Choroid plexus epithelial cell (primary cell): ENCODE results near the gene KRT27.

Source experiments
- DNase-seq: peaks from one replicate; pipeline ENCODE4 v3.0.0-alpha.2; 2010; ENCODE audit warnings: low read depth
- H3K4me3 ChIP-seq: 2 replicates; pipeline ENCODE4 v1.5.1; 2011; ENCODE audit warnings: low read depth, mild to moderate bottlenecking, control low read depth, low read length, moderate library complexity
- TF ChIP-seq, protein P1 (sequence below): conservative IDR thresholded peaks from 2 replicates; pipeline ENCODE4 v1.5.1; 2011; ENCODE audit warnings: low read depth, mild to moderate bottlenecking, control low read depth, inconsistent platforms, low read length, moderate library complexity

Gene KRT27

DNA sequence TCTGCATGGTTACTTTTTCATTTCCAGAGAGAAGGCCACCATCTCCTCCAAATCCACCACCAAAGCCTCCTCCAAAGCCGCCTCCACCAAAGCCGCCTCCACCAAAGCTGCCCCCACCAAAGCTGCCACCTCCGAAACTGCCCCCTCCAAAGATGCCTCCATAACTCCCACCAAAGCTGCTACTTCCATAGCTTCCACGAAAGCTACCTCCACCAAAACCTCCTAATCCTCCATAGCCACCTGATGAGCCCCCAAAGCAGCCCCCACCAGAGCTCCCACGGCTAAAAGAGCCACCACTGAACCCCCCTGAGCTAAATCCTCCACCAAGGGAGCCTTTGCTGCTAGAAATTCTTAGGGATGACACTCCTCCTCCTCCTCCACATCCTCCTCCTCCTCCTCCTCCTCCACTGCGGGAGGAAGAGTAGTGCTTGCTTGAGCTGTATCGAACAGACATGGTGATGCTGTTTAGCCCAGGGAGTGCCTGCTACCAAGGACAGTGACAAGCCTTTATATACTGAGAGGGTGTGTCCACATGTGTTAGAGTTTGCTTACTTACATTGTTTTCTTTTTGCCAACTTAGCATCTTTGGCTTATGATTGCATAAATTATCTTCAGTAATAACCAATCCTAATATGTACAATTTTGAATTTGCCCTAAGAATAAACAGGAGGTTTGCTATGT, 39.9 kb upstream of the KRT27 start, which contains the start of gene KRT10:
Gene KRT10 (minus strand): TSS at position 483 of the 681 bp plus-strand sequence. CDS start 29 bp downstream, at position 454.
- no peak for DNase-seq
- TF ChIP-seq, protein P1, sequence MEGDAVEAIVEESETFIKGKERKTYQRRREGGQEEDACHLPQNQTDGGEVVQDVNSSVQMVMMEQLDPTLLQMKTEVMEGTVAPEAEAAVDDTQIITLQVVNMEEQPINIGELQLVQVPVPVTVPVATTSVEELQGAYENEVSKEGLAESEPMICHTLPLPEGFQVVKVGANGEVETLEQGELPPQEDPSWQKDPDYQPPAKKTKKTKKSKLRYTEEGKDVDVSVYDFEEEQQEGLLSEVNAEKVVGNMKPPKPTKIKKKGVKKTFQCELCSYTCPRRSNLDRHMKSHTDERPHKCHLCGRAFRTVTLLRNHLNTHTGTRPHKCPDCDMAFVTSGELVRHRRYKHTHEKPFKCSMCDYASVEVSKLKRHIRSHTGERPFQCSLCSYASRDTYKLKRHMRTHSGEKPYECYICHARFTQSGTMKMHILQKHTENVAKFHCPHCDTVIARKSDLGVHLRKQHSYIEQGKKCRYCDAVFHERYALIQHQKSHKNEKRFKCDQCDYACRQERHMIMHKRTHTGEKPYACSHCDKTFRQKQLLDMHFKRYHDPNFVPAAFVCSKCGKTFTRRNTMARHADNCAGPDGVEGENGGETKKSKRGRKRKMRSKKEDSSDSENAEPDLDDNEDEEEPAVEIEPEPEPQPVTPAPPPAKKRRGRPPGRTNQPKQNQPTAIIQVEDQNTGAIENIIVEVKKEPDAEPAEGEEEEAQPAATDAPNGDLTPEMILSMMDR: no peak
- H3K4me3 ChIP-seq: no peak within 1 kb of the TSS

DNA sequence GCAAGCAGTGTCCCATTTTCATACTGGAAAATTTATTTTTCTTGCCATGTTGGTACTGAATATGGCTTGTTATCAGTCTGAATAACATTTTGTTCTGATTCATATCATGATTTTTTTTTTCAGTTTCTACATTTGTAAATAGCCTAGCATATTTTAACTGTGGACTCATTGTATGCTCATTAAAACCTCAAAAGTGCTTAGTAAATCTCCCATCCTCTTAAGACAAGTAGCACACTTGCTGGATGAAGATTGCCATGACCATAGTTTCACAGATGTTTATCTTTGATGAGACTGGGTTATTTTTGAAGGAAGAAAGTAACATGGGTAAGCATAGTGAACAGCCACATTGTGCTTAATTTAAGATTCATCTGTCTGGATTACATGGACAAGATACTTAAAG, 39.2 kb upstream of the KRT27 start:
- TF ChIP-seq, protein P1: no peak
- H3K4me3 ChIP-seq: no peak overlapping the region
- no peak for DNase-seq

DNA sequence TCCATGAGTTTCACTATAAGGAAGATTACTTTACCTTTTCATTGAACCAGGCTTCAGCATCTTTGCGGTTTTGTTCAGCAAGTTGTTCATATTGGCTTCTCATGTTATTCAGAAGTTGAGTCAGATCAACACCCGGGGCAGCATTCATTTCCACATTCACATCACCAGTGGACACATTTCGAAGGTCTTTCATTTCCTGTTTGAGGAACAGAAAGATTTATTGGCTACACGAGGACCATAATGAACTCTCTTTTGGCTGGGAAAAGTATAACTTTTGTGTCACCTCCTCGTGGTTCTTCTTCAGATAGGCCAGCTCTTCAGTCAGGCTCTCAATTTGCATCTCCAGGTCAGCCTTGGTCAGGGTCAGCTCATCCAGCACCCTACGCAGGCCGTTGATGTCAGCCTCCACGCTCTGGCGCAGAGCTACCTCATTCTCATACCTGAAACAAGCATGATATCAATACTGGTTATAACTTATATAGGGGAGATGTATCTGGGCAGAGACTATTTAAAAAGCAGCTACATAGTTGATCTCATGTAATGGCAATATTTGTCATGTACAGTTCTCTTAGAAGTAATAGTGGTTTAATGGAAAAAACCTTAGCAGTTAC, 38.0 kb upstream of the KRT27 start:
- DNase-seq: no peak
- H3K4me3 ChIP-seq: no peak overlapping the region
- TF ChIP-seq, protein P1: no peak

DNA sequence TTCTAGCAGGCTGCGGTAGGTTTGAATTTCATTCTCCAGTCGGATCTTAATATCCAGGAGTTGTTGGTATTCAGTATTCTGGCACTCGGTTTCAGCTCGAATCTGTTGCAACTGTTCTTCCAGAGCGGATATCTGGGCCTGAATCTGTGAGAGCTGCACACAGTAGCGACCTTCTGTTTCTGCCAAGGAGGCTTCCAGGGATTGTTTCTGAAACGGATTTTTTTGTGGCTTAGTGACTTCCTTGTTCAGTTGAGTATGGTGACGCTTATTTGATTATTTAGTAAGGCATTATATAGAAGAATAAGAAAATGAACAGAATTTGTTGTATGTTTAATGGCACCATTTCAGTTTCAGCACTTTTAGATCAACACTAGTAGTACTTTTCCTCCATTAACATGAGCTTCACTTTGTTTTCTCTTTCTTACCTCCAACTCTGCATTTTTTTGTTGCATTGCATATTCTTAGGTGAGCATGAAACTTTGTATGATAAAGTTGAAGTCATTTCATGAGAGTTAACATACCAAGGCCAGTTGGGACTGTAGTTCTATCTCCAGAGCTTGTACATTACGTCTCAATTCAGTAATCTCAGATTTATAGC, 37.3 kb upstream of the KRT27 start:
- peak; percentile 45 for DNase-seq

DNA sequence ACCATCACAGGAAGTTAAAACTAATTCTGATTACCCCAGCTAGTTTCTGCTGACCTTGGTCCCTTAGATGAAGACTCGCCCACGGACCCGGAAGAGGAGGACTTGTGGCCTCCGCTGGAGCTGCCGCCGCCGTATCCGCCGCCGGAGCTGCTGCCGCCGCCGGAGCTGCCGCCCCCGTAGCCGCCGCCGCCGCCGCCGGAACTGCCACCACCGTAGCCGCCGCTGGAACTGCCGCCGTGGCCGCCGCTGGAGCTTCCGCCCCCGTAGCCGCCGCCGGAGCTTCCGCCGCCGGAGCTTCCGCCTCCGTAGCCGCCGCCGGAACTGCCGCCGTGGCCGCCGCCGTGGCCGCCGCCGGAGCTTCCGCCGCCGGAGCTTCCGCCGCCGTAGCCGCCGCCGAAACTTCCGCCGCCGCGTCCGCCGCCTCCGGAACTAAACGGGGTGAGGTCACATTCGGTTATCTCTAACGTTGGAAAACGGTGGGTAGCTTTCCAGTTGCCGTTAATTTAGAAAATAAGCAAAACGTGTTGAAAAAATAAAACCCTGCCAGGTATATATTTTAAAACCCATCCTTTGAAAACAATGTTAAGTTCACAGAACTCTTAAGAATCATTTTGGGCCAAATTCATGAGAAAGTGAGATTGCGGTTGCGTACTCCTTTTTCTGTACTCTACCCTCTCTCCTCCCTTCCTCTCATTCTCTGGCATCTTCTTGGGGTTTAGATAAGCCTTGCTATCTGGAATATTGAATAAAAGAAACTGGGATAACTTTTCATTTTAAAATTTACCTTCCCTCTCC, 36.6 kb upstream of the KRT27 start:
- TF ChIP-seq, protein P1: no peak
- peak overlapping the region; percentile 67 for H3K4me3 ChIP-seq
- peak; percentile 77 for DNase-seq

More for the DNA sequence above, 37.3 kb upstream of the KRT27 start:
- TF ChIP-seq, protein P1: no peak
- H3K4me3 ChIP-seq: peak overlapping the region; percentile 67

DNA sequence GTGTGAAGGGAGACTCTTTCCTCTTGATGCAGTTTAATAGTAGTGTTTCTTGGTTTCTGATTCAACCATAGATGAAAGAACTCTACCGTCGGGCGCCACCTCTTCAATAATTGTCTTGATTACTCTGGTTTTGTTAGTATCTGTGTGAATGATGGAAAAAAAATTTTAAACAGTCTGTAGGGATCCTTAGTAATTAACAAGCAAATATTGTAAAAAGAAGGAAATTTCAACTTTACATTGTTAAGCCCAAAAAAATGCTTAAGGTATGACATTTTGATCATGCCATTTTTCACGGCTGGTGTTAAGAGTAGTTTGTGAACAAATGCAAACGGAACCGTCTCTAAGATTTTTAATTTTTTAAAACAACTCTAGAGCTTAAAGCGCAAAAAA, 36.0 kb upstream of the KRT27 start:
- DNase-seq: no peak
- H3K4me3 ChIP-seq: peak overlapping the region; percentile 67
- TF ChIP-seq, protein P1: no peak
